H1 (cell line): Measurements from ENCODE around the gene TTC27. TPM values are rescaled to one million over a fixed set of nuclear protein-coding genes. Genes with fewer than 3 reads are reported as not detected.

ENCODE experiments used
- ATF2 ChIP-seq: IDR thresholded peaks from 2 replicates; pipeline ENCODE4 v1.6.1; 2012; ENCODE audit warnings: low read length, inconsistent platforms
- CHD7 ChIP-seq: fragments of 300-600 bp; sonication (generic); IDR thresholded peaks from 2 replicates; pipeline ENCODE4 v1.7.1; 2012; ENCODE audit warnings: low read length, moderate library complexity, mild to moderate bottlenecking, inconsistent platforms; ENCODE audit not compliant: insufficient replicate concordance
- CREB1 ChIP-seq: IDR thresholded peaks from 2 replicates; pipeline ENCODE4 v1.6.1; 2012; ENCODE audit warnings: inconsistent platforms
- EZH2 ChIP-seq: fragments of 200-600 bp; sonication (generic); IDR thresholded peaks from 2 replicates; pipeline ENCODE4 v1.7.1; 2012; ENCODE audit warnings: low read depth, mild to moderate bottlenecking, moderate library complexity, low read length, inconsistent platforms; ENCODE audit not compliant: severe bottlenecking
- JUN ChIP-seq: IDR thresholded peaks from 2 replicates; pipeline ENCODE4 v1.6.1; 2011; ENCODE audit warnings: low read depth, mild to moderate bottlenecking, improper control_type of control experiment, low read length
- PHF8 ChIP-seq: fragments of 200-600 bp; sonication (generic); conservative IDR thresholded peaks from 2 replicates; pipeline ENCODE4 v1.7.1; 2012; ENCODE audit warnings: low read depth, mild to moderate bottlenecking, inconsistent platforms, low read length, moderate library complexity
- SAP30 ChIP-seq: fragments of 300-600 bp; sonication (generic); IDR thresholded peaks from 2 replicates; pipeline ENCODE4 v1.7.1; 2012; ENCODE audit warnings: low read length, moderate library complexity, mild to moderate bottlenecking, inconsistent platforms; ENCODE audit not compliant: insufficient read depth, insufficient replicate concordance
- SIX5 ChIP-seq: IDR thresholded peaks from 2 replicates; pipeline ENCODE4 v1.6.1; 2011; ENCODE audit warnings: mild to moderate bottlenecking, low read depth, low read length
- SP4 ChIP-seq: IDR thresholded peaks from 2 replicates; pipeline ENCODE4 v1.6.1; 2012; ENCODE audit warnings: low read length, inconsistent platforms
- TAF1 ChIP-seq: IDR thresholded peaks from 2 replicates; pipeline ENCODE4 v1.6.1; 2011; ENCODE audit warnings: mild to moderate bottlenecking, low read depth, low read length
- TAF7 ChIP-seq: optimal IDR thresholded peaks from 2 replicates; pipeline ENCODE3; 2011; ENCODE audit warnings: low read depth, mild to moderate bottlenecking, inconsistent platforms, low read length, moderate library complexity, borderline replicate concordance
- polyA plus RNA-seq, 7 experiments: library from polyadenylated mRNA; depleted of rRNA in 3 of 7; stranded (reverse) in 5 of 7; unstranded in 2 of 7; fragments of >200 nt in 5 of 7; fragments of 200-250 nt in 2 of 7; gene quantifications; 1 replicate in 5 of 7; 2 replicates in 1 of 7; 4 replicates in 1 of 7; pipeline versions ENCODE4 v1.2.1 to v1.2.3, GENCODE V29; 2011 to 2013; ENCODE audit warnings: missing spikeins in 2 of 7, mixed read lengths in 2 of 7
- total RNA-seq: library from RNA; stranded (reverse); fragmentation: NEBNext Ultra II Directional; extraction: Animal tissue kit (Norgen Biotek cat#: 25700); gene quantifications from 2 replicates; pipeline ENCODE4 v1.2.1, GENCODE V29; 2021

The TTC27 gene
- total and polyA plus RNA-seq, 2 of the 8 experiments (the other 6 are each of a cell fraction or from before 2014, with no cell fraction given), result 13.8 to 29.1 TPM

GRCh38 chr2:32783469-32783868 lies 155.6 kb downstream of the TTC27 start (continued):
- no peak for TF ChIP-seq CHD7
- TF ChIP-seq ATF2, result no peak
- TF ChIP-seq TAF1, result no peak
- TF ChIP-seq JUN, result no peak
- no peak for TF ChIP-seq TAF7
- no peak for TF ChIP-seq CREB1
- TF ChIP-seq SP4, result no peak
- TF ChIP-seq PHF8, result no peak
- TF ChIP-seq SAP30, result no peak
- no peak for TF ChIP-seq EZH2
- no peak for TF ChIP-seq SIX5
